Stimulated activated CD4-positive, alpha-beta T cell treated with anti-CD3 and anti-CD28 coated beads, TNF-alpha, amount 100 ng/mL, for 4 hours (primary cell): Measurements from ENCODE around the gene RANBP1.

ENCODE experiments used
- DNase-seq, 3 experiments: peaks; one replicate each; pipeline ENCODE4 v3.0.0-alpha.2; 2020; ENCODE audit warnings: low read depth in 3 of 3

The RANBP1 gene

GRCh38 chr22:20088263-20088648, 27.6 kb upstream of the RANBP1 start:
- DNase-seq = no peak

- DNase-seq = no peak
Measured at GRCh38 chr22:20089226-20089976, 26.5 kb upstream of the RANBP1 start.

GRCh38 chr22:20089977-20090729, 25.8 kb upstream of the RANBP1 start:
- DNase-seq = no peak

- DNase-seq = no peak
Measured at GRCh38 chr22:20090730-20091240, 25.1 kb upstream of the RANBP1 start.

GRCh38 chr22:20091690-20092476, 24.0 kb upstream of the RANBP1 start:
- no peak for DNase-seq

GRCh38 chr22:20092477-20092854, 23.4 kb upstream of the RANBP1 start:
- DNase-seq = no peak

GRCh38 chr22:20093418-20094196, 22.3 kb upstream of the RANBP1 start:
- no peak for DNase-seq

GRCh38 chr22:20094197-20094807, 21.6 kb upstream of the RANBP1 start:
- no peak for DNase-seq

GRCh38 chr22:20095521-20095920, 20.4 kb upstream of the RANBP1 start:
- no peak for DNase-seq

GRCh38 chr22:20096574-20097420, 19.1 kb upstream of the RANBP1 start:
- no peak for DNase-seq

- no peak for DNase-seq
Measured at GRCh38 chr22:20099099-20099711, 16.7 kb upstream of the RANBP1 start.

- DNase-seq = no peak
Measured at GRCh38 chr22:20101638-20102037, 14.3 kb upstream of the RANBP1 start.

- DNase-seq = no peak
Measured at GRCh38 chr22:20102203-20102780, 13.6 kb upstream of the RANBP1 start.

GRCh38 chr22:20105456-20106204, 10.3 kb upstream of the RANBP1 start:
- no peak for DNase-seq

- no peak for DNase-seq
Measured at GRCh38 chr22:20106205-20106848, 9.6 kb upstream of the RANBP1 start.

GRCh38 chr22:20106849-20107237, 9.1 kb upstream of the RANBP1 start:
- DNase-seq = no peak

GRCh38 chr22:20107471-20107901, 8.4 kb upstream of the RANBP1 start:
- DNase-seq = no peak
